HCT116 (cell line): ENCODE results near the gene TXLNA. TPM values are rescaled to one million over a fixed set of nuclear protein-coding genes. Genes with fewer than 3 reads are reported as not detected.
A peak's percentile ranks its signal among the peaks of the same experiment; 100 is the strongest.

Source experiments
- ATAC-seq: fragments of 200-7000 bp; cut with Tn5 transposase; 2 replicates; pipeline ENCODE4 v1.9.1; 2020; ENCODE audit warnings: mild to moderate bottlenecking, moderate library complexity
- BruUV-seq: library from RNA; stranded (reverse); fragments of 400-500 nt; replicated peaks from 2 replicates; lab custom pipeline; 2021; lab: Mats Ljungman, UMichigan
- CTCF ChIA-PET: fragments of 300-600 bp; sonication (Branson Sonifier 250); formaldehyde crosslinking; loops from one replicate; lab custom pipeline; 2021; ENCODE audit warnings: antibody characterized with exemption; lab: Charles Lee
- POLR2A ChIA-PET: fragments of 300-600, 350-600 bp; sonication (Branson Sonifier 250); formaldehyde crosslinking; loops from one replicate; lab custom pipeline; 2021; ENCODE audit warnings: antibody characterized with exemption; lab: Charles Lee
- RAD21 ChIA-PET, 2 experiments: fragments of 300-600 bp; sonication (Branson Sonifier 250); formaldehyde crosslinking; loops; one replicate each; lab custom pipeline; 2023; ENCODE audit warnings: low total read pairs in 2 of 2; ENCODE audit not compliant: uncharacterized antibody in 2 of 2, unreplicated experiment in 2 of 2, low non-redundant PET in 1 of 2; lab: Charles Lee
- DNase-seq: peaks from one replicate; pipeline ENCODE4 v3.0.0-alpha.2; 2010; ENCODE audit warnings: low read depth, low spot score
- H2AFZ ChIP-seq: fragments of 200-600 bp; shearing (Covaris generic), sonication (generic); 2 replicates; pipeline ENCODE4 v1.6.1; 2017; ENCODE audit warnings: low read depth, mixed run types, mixed read lengths, antibody characterized with exemption, low read length; ENCODE audit not compliant: poor library complexity, severe bottlenecking
- H3K27ac ChIP-seq: 2 replicates; pipeline ENCODE4 v1.5.1; 2012; ENCODE audit warnings: low read depth, low read length
- H3K27me3 ChIP-seq: fragments of 200-600 bp; sonication (generic); 2 replicates; pipeline ENCODE4 v1.6.1; 2016; ENCODE audit warnings: mixed run types, low read length, mixed read lengths; ENCODE audit not compliant: insufficient read depth
- H3K36me3 ChIP-seq, 2 experiments: fragments of 200-500 bp in 1 of 2; fragments of 200-600 bp in 1 of 2; sonication (Bioruptor generic) in 1 of 2; sonication (generic) in 1 of 2; 2 replicates each; pipeline versions ENCODE4 v1.5.1 to v1.6.1; 2014 to 2016; ENCODE audit warnings: low read length in 2 of 2, inconsistent platforms in 1 of 2, mixed read lengths in 1 of 2, mixed run types in 1 of 2; ENCODE audit not compliant: insufficient read depth in 2 of 2, control insufficient read depth in 1 of 2
- H3K4me1 ChIP-seq, 2 experiments: fragments of 200-600 bp in 1 of 2; sonication (generic) in 1 of 2; 2 replicates each; pipeline versions ENCODE4 v1.5.1 to v1.6.1; 2012 to 2017; ENCODE audit warnings: low read length in 2 of 2, inconsistent platforms in 1 of 2, mild to moderate bottlenecking in 1 of 2, mixed read lengths in 1 of 2, mixed run types in 1 of 2, moderate library complexity in 1 of 2; ENCODE audit not compliant: insufficient read depth in 2 of 2, control insufficient read depth in 1 of 2
- H3K4me2 ChIP-seq: fragments of 200-600 bp; sonication (generic); 2 replicates; pipeline ENCODE4 v1.6.1; 2017; ENCODE audit warnings: mixed run types, low read length, mixed read lengths
- H3K4me3 ChIP-seq, 2 experiments: fragments of 200-600 bp in 1 of 2; sonication (generic) in 1 of 2; replicated peaks in 1 of 2; 2 replicates each; pipeline ENCODE4 v1.5.1; 2011 to 2016; ENCODE audit warnings: low read length in 2 of 2, control low read depth in 1 of 2, low read depth in 1 of 2, mild to moderate bottlenecking in 1 of 2, mixed read lengths in 1 of 2, mixed run types in 1 of 2
- H3K79me2 ChIP-seq: fragments of 200-600 bp; sonication (generic); 2 replicates; pipeline ENCODE4 v1.6.1; 2017; ENCODE audit warnings: mild to moderate bottlenecking, mixed run types, low read length, moderate library complexity, mixed read lengths; ENCODE audit not compliant: insufficient read depth
- H3K9ac ChIP-seq: fragments of 200-600 bp; sonication (generic); 2 replicates; pipeline ENCODE4 v1.6.1; 2016; ENCODE audit warnings: low read length, mixed read lengths
- H3K9me2 ChIP-seq: fragments of 200-600 bp; sonication (generic), shearing (Covaris generic); 2 replicates; pipeline ENCODE4 v1.6.1; 2017; ENCODE audit warnings: mixed run types, mild to moderate bottlenecking, moderate library complexity; ENCODE audit not compliant: insufficient read depth
- H3K9me3 ChIP-seq, 2 experiments: fragments of 200-500 bp in 1 of 2; fragments of 200-600 bp in 1 of 2; sonication (Bioruptor generic) in 1 of 2; sonication (generic) in 1 of 2; 2 replicates each; pipeline ENCODE4 v1.6.1; 2014 to 2017; ENCODE audit warnings: low read length in 2 of 2, mixed read lengths in 2 of 2, inconsistent platforms in 1 of 2, low read depth in 1 of 2, mild to moderate bottlenecking in 1 of 2, mixed run types in 1 of 2, moderate library complexity in 1 of 2; ENCODE audit not compliant: control insufficient read depth in 1 of 2, insufficient read depth in 1 of 2
- H4K20me1 ChIP-seq: fragments of 200-600 bp; sonication (generic), shearing (Covaris generic); 2 replicates; pipeline ENCODE4 v1.6.1; 2017; ENCODE audit warnings: mixed run types, mild to moderate bottlenecking, moderate library complexity; ENCODE audit not compliant: insufficient read depth
- EGR1 ChIP-seq: IDR thresholded peaks from 2 replicates; pipeline ENCODE4 v1.6.1; 2012; ENCODE audit warnings: low read depth
- FOSL1 ChIP-seq: IDR thresholded peaks from 2 replicates; pipeline ENCODE4 v1.6.1; 2012; ENCODE audit warnings: low read depth
- MAX ChIP-seq: IDR thresholded peaks from 2 replicates; pipeline ENCODE4 v1.6.1; 2012
- POLR2AphosphoS5 ChIP-seq: IDR thresholded peaks from 2 replicates; pipeline ENCODE4 v1.6.1; 2011; ENCODE audit warnings: mild to moderate bottlenecking, low read depth, low read length, moderate library complexity
- SRF ChIP-seq: IDR thresholded peaks from 2 replicates; pipeline ENCODE4 v1.6.1; 2012; ENCODE audit warnings: low read depth
- TCF7L2 ChIP-seq: IDR thresholded peaks from 2 replicates; pipeline ENCODE4 v1.7.0; 2011; ENCODE audit warnings: borderline replicate concordance, inconsistent platforms; ENCODE audit not compliant: insufficient read depth, insufficient read length; ENCODE audit errors: extremely low read depth
- intact Hi-C: fragments of 100-400 bp; cut with micrococcal nuclease; formaldehyde crosslinking; loops from 2 replicates; pipeline ENCODE4 v1.10.0; 2022
- total RNA-seq: library from RNA; stranded (reverse); gene quantifications from one replicate; pipeline ENCODE4 v1.2.1, GENCODE V29; 2021; ENCODE audit not compliant: unreplicated experiment
- TF ChIP-seq, protein P1 (sequence below): IDR thresholded peaks from 2 replicates; pipeline ENCODE4 v1.6.1; 2012
- TF ChIP-seq, protein P2 (sequence below): IDR thresholded peaks from 2 replicates; pipeline ENCODE4 v1.6.1; 2011; ENCODE audit warnings: mild to moderate bottlenecking, low read length, moderate library complexity; ENCODE audit not compliant: insufficient replicate concordance; ENCODE audit errors: extremely low read depth

Gene TXLNA
- total RNA-seq, 1 experiment from 2014 or later = 37.2 TPM

DNA sequence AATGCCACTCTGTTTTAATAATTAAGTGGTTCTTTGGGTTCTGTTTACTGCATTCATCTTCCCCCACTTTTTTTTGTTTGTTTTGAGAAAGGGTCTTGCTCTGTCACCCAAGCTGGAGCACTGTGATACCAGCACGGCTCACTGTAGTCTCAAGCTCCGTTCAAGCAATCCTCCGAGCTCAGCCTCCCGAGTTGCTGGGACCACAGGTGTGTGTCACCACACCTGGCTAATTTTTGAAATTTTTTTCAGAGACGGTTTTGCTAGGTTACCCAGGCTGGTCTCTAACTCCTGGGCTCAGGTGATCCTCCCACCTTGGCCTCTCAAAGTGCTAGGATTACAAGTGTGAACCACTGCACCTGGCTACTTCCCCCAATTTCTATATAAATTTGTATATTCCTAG lies 42.4 kb upstream of the TXLNA start (continued):
- TF ChIP-seq TCF7L2 = no peak
- TF ChIP-seq MAX = no peak
- TF ChIP-seq, protein P1, sequence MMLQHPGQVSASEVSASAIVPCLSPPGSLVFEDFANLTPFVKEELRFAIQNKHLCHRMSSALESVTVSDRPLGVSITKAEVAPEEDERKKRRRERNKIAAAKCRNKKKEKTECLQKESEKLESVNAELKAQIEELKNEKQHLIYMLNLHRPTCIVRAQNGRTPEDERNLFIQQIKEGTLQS = no peak
- TF ChIP-seq, protein P2, sequence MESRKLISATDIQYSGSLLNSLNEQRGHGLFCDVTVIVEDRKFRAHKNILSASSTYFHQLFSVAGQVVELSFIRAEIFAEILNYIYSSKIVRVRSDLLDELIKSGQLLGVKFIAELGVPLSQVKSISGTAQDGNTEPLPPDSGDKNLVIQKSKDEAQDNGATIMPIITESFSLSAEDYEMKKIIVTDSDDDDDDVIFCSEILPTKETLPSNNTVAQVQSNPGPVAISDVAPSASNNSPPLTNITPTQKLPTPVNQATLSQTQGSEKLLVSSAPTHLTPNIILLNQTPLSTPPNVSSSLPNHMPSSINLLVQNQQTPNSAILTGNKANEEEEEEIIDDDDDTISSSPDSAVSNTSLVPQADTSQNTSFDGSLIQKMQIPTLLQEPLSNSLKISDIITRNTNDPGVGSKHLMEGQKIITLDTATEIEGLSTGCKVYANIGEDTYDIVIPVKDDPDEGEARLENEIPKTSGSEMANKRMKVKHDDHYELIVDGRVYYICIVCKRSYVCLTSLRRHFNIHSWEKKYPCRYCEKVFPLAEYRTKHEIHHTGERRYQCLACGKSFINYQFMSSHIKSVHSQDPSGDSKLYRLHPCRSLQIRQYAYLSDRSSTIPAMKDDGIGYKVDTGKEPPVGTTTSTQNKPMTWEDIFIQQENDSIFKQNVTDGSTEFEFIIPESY = no peak
- TF ChIP-seq EGR1 = no peak
- TF ChIP-seq POLR2AphosphoS5 = no peak

DNA sequence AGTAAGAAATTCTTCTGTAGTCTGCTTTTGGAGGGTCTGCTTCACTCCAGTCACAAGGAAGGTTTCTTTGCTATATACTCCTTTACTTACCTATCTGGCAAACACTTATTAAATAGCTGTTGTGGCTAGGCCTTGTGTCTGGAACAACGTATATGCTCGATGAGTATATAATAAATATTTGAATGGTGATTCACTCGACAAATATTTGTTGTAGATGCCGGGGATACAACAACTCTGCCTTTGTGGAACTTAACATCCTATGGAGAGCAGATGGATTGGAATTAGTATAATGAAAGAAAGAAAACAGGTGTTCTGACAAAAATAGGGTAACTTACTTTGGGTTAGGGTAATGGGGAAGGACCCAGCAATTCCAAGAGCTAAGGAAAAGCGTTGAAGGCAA lies 40.5 kb upstream of the TXLNA start:
- intact Hi-C loops = no loop called here
- Histone ChIP-seq H3K4me1 (peaks cover 30 to 44% of the 10 kb centered on the region in 2 experiments), H3K27ac (peak overlapping the region; percentile 34; the same call in 1 of the 2 replicates), H3K79me2 (peaks cover 99% of the 10 kb centered on the region), H3K9me2 (no peaks in the 10 kb centered on the region), H2AFZ (no peak overlapping the region), H3K9me3 (no peaks in the 10 kb centered on the region), H3K4me3 (peak overlapping the region in 1 of 2 experiments; percentile 25; a peak in 2 of 4 replicates), H3K27me3 (no peaks in the 10 kb centered on the region), H3K9ac (peak overlapping the region; percentile 1; the same call in 1 of the 2 replicates), H3K4me2 (peak overlapping the region; percentile 66), H3K36me3 (no peaks in the 10 kb centered on the region), H4K20me1 (0 out of 2 replicates have a peak, but pooled peaks cover 4% of the 10 kb centered on the region)
- CTCF ChIA-PET = interaction anchor here (1.3 kb wide), 1 partner anchor 11 kb away, joined by 5 read pairs; no protein-coding TSS in a partner anchor
- ATAC-seq (peak; percentile 75), DNase-seq (no peak)
- no peak for TF ChIP-seq SRF
- peak; percentile 39; the same call in 1 of the 2 replicates for TF ChIP-seq FOSL1
- POLR2A ChIA-PET = interaction anchor here (1.0 kb wide), 1 partner anchor 9 kb away, joined by 6 read pairs; no protein-coding TSS in a partner anchor
- RAD21 ChIA-PET = interaction anchor here in 1 of 2 experiments (0.6 kb wide), 1 partner anchor 14 kb away, joined by 3 read pairs; no protein-coding TSS in a partner anchor
- no TSS peak for BruUV-seq
